ENCODE results near the gene MFN2.

Gene MFN2

DNA sequence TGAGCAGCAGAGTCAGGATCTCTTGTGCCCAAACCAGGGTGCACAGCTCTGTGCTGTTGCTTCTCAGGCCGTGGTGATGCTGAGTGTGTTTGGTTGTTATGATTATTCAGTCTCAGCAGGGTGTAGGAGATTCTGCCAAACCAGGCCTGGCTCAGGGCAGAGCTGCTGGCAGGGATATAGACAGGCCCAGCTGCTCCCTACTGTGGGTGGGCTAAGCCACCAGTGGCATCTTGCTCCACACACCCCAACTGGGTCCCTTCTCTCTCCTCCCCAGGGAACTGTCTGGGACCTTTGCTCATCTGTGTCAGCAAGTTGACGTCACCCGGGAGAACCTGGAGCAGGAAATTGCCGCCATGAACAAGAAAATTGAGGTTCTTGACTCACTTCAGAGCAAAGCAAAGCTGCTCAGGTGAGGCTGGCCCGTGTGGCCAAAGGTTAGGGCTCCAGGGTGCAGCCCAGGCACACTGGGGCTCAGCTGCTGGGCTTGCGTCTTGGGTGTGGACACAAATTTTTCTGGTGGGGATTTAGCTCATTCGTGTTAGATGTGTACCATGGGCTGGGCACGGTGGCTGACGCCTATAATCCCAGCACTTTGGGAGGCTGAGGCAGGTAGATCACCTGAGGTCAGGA is 29.2 kb downstream of the MFN2 start:
- peaks cover 77% of the 10 kb centered on the region for H3K36me3 ChIP-seq (ENCODE audit: insufficient read depth, insufficient read length, low read length)
- DNase-seq (ENCODE audit: low read depth, low spot score): no peak
- no peaks in the 10 kb centered on the region for H3K4me1 ChIP-seq (ENCODE audit: insufficient read depth, insufficient read length)
- no peak overlapping the region for H3K4me3 ChIP-seq (ENCODE audit: insufficient read length, low read depth)
- TF ChIP-seq ZNF274 (IDR thresholded peaks at IDR 0.05; ENCODE audit: low read depth, low read length) (no peak), SUZ12 (IDR thresholded peaks at IDR 0.05; ENCODE audit: extremely low read depth, insufficient read depth, insufficient read length) (no peak), YY1 (IDR thresholded peaks at IDR 0.05; ENCODE audit: insufficient read depth, insufficient read length) (no peak)
- H3K27me3 ChIP-seq (ENCODE audit: insufficient read depth, insufficient read length): no peaks in the 10 kb centered on the region
- H3K9me3 ChIP-seq (ENCODE audit: insufficient read depth, low read length): peaks cover 16% of the 10 kb centered on the region; the same call in 1 of the 2 replicates
- H3K9ac ChIP-seq (ENCODE audit: insufficient read length, low read depth): no peak overlapping the region

DNA sequence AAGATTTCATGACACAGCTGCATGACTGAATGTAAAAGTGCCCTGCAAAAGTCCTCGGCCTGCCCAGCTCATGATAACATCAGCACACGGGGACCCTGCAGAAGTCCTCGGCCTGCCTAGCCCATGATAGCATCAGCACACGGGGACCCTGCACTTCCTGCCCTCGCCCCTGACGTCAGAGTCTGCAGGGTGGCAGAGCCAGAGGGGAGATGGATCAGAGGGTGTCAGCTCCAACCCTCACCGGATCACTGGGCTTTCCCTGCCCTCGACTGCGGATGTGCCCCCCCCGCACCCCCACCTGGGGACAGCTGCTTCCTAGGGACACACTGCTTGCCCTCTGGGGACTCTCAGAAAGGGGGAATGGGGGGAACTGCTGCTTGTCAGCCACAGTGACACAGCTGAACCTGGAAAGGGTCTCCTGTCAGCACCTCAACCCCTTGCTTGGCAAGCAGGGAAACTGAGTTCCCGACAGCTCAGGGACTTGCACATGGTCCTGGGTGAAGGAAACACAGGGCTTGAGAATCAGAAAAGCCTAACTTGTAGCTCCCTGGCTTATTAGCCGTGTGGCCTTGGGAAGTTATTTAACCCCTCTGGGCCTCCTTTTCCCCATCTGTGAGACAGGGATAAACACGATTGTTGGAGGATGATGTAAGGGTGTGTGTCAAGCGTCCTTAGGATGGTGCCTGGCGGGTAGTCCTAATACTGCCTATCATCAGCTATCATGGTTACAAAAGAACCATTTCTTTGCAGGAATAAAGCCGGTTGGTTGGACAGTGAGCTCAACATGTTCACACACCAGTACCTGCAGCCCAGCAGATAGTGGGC is 30.7 kb downstream of the MFN2 start:
- no peak for DNase-seq (ENCODE audit: low read depth, low spot score)
- Histone ChIP-seq H3K36me3 (ENCODE audit: insufficient read depth, insufficient read length, low read length) (peaks cover 62% of the 10 kb centered on the region), H3K4me1 (ENCODE audit: insufficient read depth, insufficient read length) (no peaks in the 10 kb centered on the region), H3K27me3 (ENCODE audit: insufficient read depth, insufficient read length) (no peaks in the 10 kb centered on the region), H3K9ac (ENCODE audit: insufficient read length, low read depth) (no peak overlapping the region), H3K4me3 (ENCODE audit: insufficient read length, low read depth) (no peak overlapping the region), H3K9me3 (ENCODE audit: insufficient read depth, low read length) (peaks cover 16% of the 10 kb centered on the region; the same call in 1 of the 2 replicates)
- TF ChIP-seq YY1 (IDR thresholded peaks at IDR 0.05; ENCODE audit: insufficient read depth, insufficient read length) (no peak), SUZ12 (IDR thresholded peaks at IDR 0.05; ENCODE audit: extremely low read depth, insufficient read depth, insufficient read length) (no peak), ZNF274 (IDR thresholded peaks at IDR 0.05; ENCODE audit: low read depth, low read length) (no peak)

DNA sequence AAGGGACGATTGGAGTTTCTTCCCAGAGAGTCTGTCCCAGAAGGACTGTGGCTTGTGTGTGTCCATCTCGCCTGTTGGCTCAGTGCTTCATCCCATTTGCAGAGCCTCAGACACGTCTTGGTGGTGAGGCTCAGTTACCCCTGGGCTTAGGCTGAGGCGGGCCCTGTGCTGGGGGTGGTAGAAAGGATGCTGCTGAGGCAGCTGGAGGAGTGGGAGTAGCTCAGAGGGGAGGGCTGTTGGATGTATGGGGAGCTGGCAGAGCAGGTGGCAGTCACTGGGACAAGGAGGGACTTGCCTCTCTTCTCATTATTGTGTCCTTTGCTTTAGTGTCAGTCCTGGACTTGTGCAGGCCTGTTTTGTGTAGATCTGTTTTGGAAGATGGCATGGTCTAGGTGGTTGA is 31.8 kb downstream of the MFN2 start:
- H3K36me3 ChIP-seq (ENCODE audit: insufficient read depth, insufficient read length, low read length): peaks cover 52% of the 10 kb centered on the region
- no peak for TF ChIP-seq YY1 (IDR thresholded peaks at IDR 0.05; ENCODE audit: insufficient read depth, insufficient read length)
- TF ChIP-seq SUZ12 (IDR thresholded peaks at IDR 0.05; ENCODE audit: extremely low read depth, insufficient read depth, insufficient read length): no peak
- no peak for TF ChIP-seq ZNF274 (IDR thresholded peaks at IDR 0.05; ENCODE audit: low read depth, low read length)
- H3K27me3 ChIP-seq (ENCODE audit: insufficient read depth, insufficient read length): no peaks in the 10 kb centered on the region

DNA sequence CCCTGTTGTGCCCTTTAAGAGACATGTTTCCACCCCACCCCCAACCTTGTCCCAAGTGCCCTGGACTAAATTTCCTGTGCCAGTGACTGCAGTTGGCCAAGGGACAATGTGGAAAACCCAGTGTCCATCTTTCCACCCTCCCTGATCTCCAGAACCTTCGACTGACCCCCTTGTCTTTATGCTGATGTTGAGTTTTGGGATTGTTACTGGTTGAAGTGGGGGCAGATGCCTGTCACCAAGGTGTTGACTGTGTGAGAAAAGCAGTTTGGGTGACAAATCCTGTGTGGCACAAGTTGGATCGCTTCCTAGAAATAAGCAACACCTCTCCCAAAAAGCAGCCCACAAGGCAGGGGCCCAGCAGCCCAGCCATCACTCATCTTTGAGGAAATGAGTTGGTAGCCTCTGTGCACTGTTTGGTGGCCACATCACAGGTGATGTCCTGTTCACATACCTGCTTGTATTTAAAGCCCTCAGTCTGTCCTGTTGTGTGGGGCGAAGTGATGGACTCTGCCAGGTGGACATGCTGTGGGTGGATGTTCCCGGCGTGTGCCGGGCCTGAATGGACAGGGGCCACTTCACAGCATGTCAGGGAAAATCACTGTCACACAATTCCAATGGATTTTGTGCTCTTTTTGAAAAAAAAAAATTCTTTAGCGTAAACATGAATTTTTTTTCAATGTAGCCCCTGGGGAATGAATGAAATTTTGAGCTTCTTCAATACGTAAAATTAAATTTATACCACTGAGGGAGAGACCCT is 32.5 kb downstream of the MFN2 start:
- Histone ChIP-seq H3K9me3 (ENCODE audit: insufficient read depth, low read length) (no peaks in the 10 kb centered on the region; the same call in 1 of the 2 replicates), H3K27me3 (ENCODE audit: insufficient read depth, insufficient read length) (no peaks in the 10 kb centered on the region), H3K4me3 (ENCODE audit: insufficient read length, low read depth) (no peak overlapping the region), H3K36me3 (ENCODE audit: insufficient read depth, insufficient read length, low read length) (peaks cover 45% of the 10 kb centered on the region), H3K9ac (ENCODE audit: insufficient read length, low read depth) (no peak overlapping the region), H3K4me1 (ENCODE audit: insufficient read depth, insufficient read length) (no peaks in the 10 kb centered on the region)
- no peak for TF ChIP-seq ZNF274 (IDR thresholded peaks at IDR 0.05; ENCODE audit: low read depth, low read length)
- TF ChIP-seq SUZ12 (IDR thresholded peaks at IDR 0.05; ENCODE audit: extremely low read depth, insufficient read depth, insufficient read length): no peak
- TF ChIP-seq YY1 (IDR thresholded peaks at IDR 0.05; ENCODE audit: insufficient read depth, insufficient read length): no peak
- no peak for DNase-seq (ENCODE audit: low read depth, low spot score)

More for the DNA sequence above, 31.8 kb downstream of the MFN2 start:
- no peak overlapping the region for H3K9ac ChIP-seq (ENCODE audit: insufficient read length, low read depth)
- DNase-seq (ENCODE audit: low read depth, low spot score): no peak
- H3K4me3 ChIP-seq (ENCODE audit: insufficient read length, low read depth): no peak overlapping the region
- H3K4me1 ChIP-seq (ENCODE audit: insufficient read depth, insufficient read length): no peaks in the 10 kb centered on the region
- H3K9me3 ChIP-seq (ENCODE audit: insufficient read depth, low read length): peaks cover 7% of the 10 kb centered on the region; the same call in 1 of the 2 replicates

DNA sequence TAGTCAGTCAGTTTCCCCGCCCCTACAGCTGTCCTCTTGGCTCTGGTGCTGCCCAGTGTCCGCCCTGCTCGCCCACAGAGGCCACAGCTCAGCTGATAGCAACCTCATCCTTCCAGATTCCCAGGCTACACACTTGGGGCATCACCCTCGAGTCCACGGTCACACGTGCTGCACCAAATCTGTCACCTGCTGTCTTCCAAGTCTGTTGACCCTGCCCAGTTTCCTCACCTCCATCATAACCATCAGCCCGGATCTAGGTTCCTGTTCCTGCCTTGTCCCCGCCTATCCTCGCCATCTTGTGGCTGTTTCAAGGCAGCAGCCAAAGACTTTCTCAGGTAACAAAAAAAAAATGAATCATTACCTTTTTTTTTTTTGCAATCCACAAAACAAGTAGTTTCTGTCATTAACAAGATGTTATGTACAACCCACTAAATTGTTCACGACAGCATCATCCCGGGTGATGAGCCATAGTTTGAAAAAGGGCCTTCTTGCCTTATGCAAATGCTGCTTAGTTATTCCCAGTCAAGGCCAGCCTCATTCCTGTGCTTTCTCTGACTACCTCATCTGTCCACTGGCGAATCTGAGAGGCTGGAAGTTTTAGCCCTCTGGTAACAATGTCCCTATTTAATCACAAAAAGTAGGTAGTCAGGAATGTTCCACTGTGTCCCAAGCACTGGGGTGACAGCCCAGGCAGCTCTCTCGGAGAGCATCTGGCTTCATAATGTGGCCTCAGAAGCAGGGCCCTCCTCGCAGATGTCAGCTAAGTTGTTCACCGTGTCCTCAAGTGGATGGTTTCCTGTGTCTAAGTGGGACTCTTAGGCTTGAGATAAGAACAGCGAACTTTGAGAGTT is 34.1 kb downstream of the MFN2 start:
- no peaks in the 10 kb centered on the region; the same call in 1 of the 2 replicates for H3K9me3 ChIP-seq (ENCODE audit: insufficient read depth, low read length)
- no peak for DNase-seq (ENCODE audit: low read depth, low spot score)
- H3K36me3 ChIP-seq (ENCODE audit: insufficient read depth, insufficient read length, low read length): peaks cover 41% of the 10 kb centered on the region
- no peak for TF ChIP-seq YY1 (IDR thresholded peaks at IDR 0.05; ENCODE audit: insufficient read depth, insufficient read length)
- TF ChIP-seq SUZ12 (IDR thresholded peaks at IDR 0.05; ENCODE audit: extremely low read depth, insufficient read depth, insufficient read length): no peak
- no peak for TF ChIP-seq ZNF274 (IDR thresholded peaks at IDR 0.05; ENCODE audit: low read depth, low read length)
- no peak overlapping the region for H3K9ac ChIP-seq (ENCODE audit: insufficient read length, low read depth)
- no peaks in the 10 kb centered on the region for H3K27me3 ChIP-seq (ENCODE audit: insufficient read depth, insufficient read length)
- no peaks in the 10 kb centered on the region for H3K4me1 ChIP-seq (ENCODE audit: insufficient read depth, insufficient read length)
- H3K4me3 ChIP-seq (ENCODE audit: insufficient read length, low read depth): no peak overlapping the region

DNA sequence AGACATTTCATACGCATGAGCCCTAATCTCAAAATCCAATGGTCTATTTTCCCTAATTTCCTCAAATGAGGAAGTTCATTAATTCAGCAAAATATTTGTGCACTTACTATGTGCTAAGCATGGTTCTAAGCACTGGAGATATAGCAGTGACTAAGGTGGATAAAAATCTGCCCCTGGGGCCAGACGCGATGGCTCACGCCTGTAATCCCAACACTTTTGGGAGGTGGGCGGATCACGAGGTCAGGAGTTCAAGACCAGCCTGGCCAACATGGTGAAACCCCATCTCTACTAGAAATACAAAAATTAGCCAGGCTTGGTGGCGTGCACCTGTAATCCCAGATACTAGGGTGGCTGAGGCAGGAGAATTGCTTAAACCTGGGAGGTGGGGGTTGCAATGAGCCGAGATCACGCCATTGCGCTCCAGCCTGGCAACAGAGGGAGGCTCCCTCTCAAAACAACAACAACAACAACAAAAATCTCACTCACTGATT is 34.8 kb downstream of the MFN2 start:
- no peaks in the 10 kb centered on the region for H3K9me3 ChIP-seq (ENCODE audit: insufficient read depth, low read length)
- TF ChIP-seq YY1 (IDR thresholded peaks at IDR 0.05; ENCODE audit: insufficient read depth, insufficient read length): no peak
- no peak for TF ChIP-seq ZNF274 (IDR thresholded peaks at IDR 0.05; ENCODE audit: low read depth, low read length)
- no peak for TF ChIP-seq SUZ12 (IDR thresholded peaks at IDR 0.05; ENCODE audit: extremely low read depth, insufficient read depth, insufficient read length)
- H3K9ac ChIP-seq (ENCODE audit: insufficient read length, low read depth): no peak overlapping the region
- H3K36me3 ChIP-seq (ENCODE audit: insufficient read depth, insufficient read length, low read length): peaks cover 34% of the 10 kb centered on the region
- no peaks in the 10 kb centered on the region for H3K27me3 ChIP-seq (ENCODE audit: insufficient read depth, insufficient read length)
- no peaks in the 10 kb centered on the region for H3K4me1 ChIP-seq (ENCODE audit: insufficient read depth, insufficient read length)
- H3K4me3 ChIP-seq (ENCODE audit: insufficient read length, low read depth): no peak overlapping the region
- DNase-seq (ENCODE audit: low read depth, low spot score): no peak

Measured in NT2/D1 (cell line).